Stimulated activated CD8-positive, alpha-beta memory T cell treated with anti-CD3 and anti-CD28 coated beads, Interleukin-7, amount 100 ng/mL, for 48 hours (primary cell): ENCODE measurements around the gene OSBPL9.
"Not testable (repeated sequence)": the region's sequence is repeated elsewhere in the genome, so short reads cannot be mapped to it uniquely, and the experiment has no call there.

Experiments used
- DNase-seq, 2 donors: peaks; one replicate each; pipeline ENCODE4 v3.0.0-alpha.2; 2020; ENCODE audit warnings: low read depth in 1 of 2; ENCODE audit errors: extremely low read depth in 1 of 2

OSBPL9 gene

DNA sequence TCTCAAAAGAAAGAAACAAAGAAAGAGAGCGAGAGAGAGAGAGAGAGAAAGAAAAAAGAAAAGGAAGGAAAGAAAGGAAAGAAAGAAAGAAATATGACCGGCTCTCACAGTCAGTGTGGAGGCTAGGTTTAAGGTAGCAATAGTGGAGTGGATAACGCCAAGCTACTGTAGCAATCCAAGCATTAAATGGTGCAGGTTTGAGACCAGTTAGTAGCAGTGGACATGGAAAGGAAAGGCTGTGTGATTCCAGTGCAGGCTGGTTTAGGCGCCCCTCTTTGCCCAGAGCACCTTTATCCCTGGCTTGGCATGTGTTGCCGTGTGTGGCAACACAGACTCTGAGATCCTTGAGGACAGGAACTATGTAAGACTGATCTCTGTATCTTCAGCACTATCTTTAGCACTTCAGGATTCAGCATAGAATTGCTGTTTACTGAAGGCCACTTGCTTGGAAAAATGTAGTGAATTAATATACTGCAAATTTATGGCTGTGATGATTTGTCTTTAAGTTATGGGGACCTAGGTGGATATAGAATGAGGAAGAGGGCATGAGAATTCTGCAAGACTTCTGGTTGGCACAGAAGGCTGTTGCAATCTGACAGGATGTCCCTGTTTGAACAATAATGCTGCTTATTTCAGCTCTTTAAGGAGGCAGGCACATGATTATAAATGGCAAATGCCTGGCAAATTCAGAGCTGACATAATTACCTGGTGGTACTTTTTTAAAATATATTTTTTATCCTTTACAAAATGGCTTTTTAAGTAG lies 10.8 kb upstream of the OSBPL9 start:
- no peak for DNase-seq

DNA sequence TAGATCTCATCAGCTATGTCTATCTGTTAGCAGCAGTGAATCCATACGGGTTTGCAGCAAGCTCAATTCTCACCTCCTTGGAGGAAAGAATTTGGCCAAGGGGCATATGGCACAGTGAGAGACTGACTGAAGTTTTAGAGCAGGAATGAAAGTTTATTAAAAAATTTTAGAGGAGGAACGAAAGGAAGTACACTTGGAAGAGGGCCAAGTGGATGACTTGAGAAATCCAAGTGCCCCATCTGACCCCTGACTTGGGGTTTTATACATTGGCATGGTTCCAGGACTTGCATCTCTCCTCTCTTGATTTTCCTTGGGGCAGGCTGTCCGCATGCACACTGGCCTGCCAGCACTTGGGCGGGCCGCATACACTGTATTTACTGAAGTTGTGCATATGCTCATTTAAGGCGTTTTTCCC lies 9.2 kb upstream of the OSBPL9 start:
- no peak for DNase-seq

DNA sequence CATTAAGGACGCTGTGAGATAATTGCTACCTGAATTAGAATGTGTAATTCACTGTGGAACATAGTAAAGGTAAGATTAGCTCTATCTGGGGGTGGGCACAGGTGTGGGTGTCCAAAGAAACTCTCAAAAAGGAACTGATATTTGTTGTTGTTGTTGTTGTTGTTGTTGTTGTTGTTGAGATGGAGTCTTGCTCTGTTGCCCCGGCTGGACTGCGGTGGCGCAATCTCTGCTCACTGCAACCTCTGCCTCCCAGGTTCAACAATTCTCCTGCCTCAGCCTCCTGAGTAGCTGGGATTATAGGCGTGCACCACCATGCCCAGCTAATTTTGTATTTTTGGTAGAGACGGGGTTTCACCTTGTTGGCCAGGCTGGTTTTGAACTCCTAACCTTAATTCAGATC lies 6.8 kb upstream of the OSBPL9 start:
- DNase-seq, result not testable (repeated sequence)

- no peak for DNase-seq
Measured at GRCh38 chr1:51610637-51611036, 6.3 kb upstream of the OSBPL9 start.

- no peak for DNase-seq
Measured at GRCh38 chr1:51612447-51612961, 4.4 kb upstream of the OSBPL9 start.

- no peak for DNase-seq
Measured at GRCh38 chr1:51615780-51616291, 1.1 kb upstream of the OSBPL9 start.

DNA sequence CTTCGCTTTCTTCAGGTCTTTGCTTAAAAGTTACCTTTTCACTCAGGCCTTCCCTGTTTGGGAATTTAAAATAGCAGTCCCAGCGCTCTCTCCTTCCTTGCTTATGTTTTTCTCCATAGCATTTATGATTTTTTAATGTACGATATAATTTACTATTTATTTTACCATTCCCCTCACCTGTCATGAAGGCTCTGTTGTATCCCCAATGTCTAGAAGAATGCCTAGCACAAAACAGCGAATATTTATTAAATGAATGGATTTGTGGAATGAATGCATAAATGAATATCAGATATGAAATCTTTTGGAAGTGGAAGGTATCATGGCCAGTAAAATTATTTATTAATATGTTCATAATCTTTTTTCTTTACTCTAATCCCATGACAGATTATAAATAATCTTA lies 402 bp upstream of the OSBPL9 start:
- DNase-seq, result no peak

- DNase-seq, result no peak
Measured at GRCh38 chr1:51618715-51619114, 1.8 kb downstream of the OSBPL9 start.

DNA sequence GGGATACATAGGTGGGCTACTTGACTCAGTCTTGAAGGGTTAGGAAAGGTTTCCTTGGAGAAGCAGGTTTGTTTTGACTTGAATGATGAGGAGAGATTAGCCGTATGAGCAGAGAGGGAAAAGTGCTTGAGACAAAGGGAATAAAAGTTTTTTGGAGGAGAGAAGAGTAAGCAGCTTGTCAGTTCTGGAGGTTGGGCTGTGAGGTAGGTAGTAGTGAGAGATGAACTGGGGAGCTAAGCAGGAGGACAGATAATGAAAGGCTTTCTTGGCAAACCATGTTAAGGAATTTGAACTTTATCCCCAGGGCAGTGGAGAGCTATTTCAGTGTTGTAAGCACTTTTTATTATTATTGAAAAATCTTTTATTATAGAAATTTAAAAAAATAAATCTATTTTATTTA lies 3.6 kb downstream of the OSBPL9 start:
- no peak for DNase-seq

- DNase-seq, result no peak
Measured at GRCh38 chr1:51621161-51621560, 4.3 kb downstream of the OSBPL9 start.

DNA sequence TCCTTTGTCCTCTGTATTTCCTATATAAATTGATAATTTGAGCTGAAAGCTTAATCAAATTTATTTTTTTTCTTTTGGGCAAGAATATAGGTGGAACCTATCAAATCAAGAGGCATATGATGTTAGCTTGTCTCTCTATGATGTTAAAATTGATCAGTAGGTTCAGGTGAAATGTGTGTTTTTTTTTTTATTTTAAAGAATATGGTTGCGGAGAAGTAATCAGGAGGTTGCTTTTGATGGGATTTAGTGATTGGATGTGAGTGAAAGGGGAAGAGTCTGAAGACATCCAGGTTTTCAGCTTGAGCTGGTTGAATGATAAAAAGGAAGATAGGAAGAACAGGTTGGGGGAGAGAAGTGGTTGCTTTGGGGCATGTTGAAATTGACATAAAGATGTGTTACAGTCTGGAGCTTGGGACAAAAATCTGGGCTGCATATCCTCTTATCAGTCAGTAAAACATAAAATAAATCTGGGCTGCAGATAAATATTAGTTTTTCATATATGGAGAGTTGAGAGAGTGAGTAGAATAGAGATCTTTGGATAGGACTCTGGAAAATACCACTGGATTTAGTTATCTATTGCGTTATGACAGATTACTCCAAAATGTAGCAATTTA lies 5.1 kb downstream of the OSBPL9 start:
- DNase-seq, result no peak

- DNase-seq, result no peak
Measured at GRCh38 chr1:51622455-51622913, 5.6 kb downstream of the OSBPL9 start.

- no peak for DNase-seq
Measured at GRCh38 chr1:51623025-51623424, 6.1 kb downstream of the OSBPL9 start.

DNA sequence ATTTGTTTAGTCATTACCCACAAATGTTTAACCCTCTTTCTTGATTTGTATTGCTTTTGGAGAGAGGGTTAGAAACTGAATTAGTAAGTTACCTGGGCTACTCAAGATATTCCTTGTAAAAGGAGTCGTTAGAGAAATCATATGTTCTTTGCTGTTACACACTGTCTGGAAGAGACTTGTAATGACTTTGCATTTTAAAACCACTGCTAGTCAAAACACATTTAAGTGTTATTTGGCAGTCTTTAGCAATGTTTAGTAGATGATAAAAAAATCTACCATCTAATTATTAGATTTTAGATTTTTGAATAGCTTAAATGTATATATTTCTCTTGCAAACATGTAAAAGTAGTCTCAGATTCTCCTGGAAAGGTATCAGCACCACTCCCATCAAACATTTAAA lies 6.6 kb downstream of the OSBPL9 start:
- DNase-seq, result no peak

GRCh38 chr1:51624855-51625254 lies 8.0 kb downstream of the OSBPL9 start:
- no peak for DNase-seq

DNA sequence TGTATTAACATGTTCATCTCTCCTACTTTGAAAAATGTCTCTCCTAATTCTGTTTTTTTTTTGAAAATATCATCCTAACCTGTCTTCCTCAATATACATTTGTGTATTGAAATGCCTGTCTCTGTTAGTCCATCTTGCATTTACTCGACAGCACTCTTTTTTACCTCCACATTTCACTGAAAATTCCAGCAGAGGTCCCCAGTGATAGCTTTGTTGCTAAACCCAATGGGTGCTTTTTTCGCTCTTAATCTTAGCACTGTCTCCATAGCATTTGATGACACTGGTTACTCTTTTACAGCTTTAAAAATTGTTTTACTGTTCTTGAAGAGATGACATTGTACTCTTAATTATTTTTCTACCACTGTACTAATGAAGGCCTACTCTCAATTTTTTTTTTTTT lies 10.8 kb downstream of the OSBPL9 start:
- DNase-seq, result no peak

- DNase-seq, result no peak
Measured at GRCh38 chr1:51628715-51629590, 12.1 kb downstream of the OSBPL9 start.

- no peak for DNase-seq
Measured at GRCh38 chr1:51629918-51630317, 13.0 kb downstream of the OSBPL9 start.

DNA sequence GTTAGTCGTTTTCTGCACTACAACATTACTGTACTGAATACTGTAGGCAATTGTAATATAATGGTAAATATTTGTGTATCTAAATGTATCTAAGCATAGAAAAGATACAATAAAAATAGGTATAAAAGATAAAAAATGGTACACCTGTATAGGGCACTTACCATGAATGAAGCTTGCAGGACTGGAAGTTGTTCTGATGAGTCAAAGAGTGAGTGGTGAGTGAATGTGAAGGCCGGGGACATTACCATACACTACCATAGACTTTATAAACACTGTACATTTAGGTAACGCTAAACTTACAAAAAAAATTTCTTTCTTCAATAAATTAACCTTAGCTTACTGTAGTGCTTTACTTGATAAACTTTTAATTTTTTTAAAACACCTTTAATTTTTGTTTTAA lies 13.5 kb downstream of the OSBPL9 start:
- DNase-seq, result no peak

DNA sequence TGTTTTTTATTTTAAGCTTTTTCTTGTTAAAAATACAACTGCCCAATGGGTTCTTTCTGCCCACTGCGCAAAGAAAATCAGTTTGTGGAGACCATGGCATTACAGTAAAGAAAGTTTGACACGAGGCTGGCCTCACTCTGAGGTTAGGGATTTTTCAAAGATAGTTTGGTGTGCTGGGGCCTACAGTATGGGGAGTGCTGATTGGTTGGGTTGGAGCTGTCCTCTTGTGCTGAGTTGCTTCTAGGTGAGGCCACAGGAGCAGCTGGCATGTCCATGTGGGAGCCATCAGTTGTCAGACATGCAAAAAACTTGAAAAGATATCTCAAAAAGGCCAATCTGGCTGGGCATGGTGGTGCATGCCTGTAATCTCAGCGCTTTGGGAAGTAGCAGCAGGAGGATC lies 14.0 kb downstream of the OSBPL9 start:
- DNase-seq, result no peak

- no peak for DNase-seq
Measured at GRCh38 chr1:51631747-51632146, 14.9 kb downstream of the OSBPL9 start.
